Measurements from ENCODE around the gene CTSD.

The CTSD gene

GRCh38 chr11:1754376-1755150 lies 9.2 kb downstream of the CTSD start:
- no peak for DNase-seq

DNA sequence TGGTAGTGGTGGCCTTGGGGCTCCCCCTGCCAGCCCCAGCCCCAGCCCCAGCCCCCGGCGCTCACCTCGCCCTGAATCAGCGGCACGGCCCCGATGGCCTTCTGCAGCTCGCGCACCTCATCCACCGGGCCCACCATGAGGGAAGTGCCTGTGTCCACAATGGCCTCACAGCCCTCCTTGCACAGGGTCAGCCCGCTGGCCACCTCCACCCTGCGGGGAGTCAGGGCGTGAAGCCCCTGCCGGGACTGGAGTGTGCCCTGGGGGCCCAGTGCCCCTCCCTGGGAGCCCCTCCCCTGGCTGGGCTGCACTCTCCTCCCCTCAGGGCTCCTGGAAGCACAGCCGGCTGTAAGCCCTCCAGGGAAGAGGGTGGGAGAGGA lies 9.8 kb downstream of the CTSD start:
- no peak for DNase-seq

- DNase-seq = no peak
These were observed 10.3 kb downstream of the CTSD start for GRCh38 chr11:1753229-1753928.

GRCh38 chr11:1752907-1753228 lies 10.9 kb downstream of the CTSD start:
- DNase-seq = no peak

GRCh38 chr11:1751999-1752906 lies 11.5 kb downstream of the CTSD start:
- no peak for DNase-seq

DNA sequence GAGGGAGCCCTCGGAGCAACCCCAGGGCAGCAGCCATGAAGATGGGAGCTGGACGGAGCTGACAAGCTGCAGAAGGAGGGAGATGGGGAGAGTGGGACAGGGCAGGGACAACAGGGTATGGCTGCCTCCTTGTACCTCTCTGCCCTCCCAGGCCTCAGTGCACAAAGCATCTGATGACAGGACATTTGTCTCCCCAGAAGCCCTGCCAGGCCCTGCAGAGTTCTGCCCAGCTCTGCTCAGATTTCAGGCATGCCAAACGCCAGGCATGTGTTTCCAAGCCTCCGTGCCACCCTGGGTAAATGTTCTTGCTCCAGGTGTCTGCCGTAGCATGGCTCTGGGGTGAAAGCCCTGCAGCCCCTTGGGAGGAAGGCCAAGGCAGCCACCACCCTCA lies 12.2 kb downstream of the CTSD start:
- DNase-seq = no peak

DNA sequence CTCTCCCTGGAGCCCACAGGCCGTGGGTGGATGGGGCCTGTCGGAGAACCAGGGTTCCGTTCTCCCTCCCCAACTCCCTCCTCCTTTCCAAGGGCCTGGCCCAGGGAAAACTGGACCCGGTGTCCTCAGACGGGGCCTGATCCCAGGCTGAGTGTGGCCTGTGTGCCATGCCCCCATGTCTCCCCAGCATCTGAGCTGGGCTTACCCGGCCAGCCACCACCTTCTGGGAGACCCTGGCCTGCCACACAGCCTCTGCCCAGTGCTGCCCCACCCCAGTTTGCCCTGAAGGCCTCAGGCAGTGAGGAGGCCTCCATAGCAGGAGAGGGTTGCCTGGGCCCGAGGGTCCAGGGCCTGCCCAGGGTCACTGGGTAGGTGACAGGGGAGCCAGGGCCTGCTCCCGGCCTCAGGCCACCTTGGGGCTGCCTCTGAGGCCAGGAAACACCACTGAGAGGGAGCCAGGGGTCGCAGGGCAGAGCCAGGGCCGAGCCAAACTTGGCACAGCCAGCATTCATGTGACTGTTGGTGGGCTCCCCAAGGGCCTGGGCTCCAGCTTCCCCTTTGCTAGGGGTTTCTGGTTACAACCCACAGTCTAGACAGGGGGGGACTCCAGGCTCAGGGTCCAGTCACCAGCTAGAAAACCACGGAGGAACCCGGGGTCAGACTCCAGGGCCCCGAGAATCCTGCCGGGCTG lies 12.7 kb downstream of the CTSD start:
- no peak for DNase-seq

GRCh38 chr11:1750481-1750839 lies 13.3 kb downstream of the CTSD start, which contains the start of gene IFITM10:
Gene IFITM10, minus strand, starts transcription at chr11:1750595. Its CDS starts 153 bp downstream, at chr11:1750442.
- no peak for DNase-seq

- DNase-seq = no peak
These were observed 14.1 kb downstream of the CTSD start for GRCh38 chr11:1749395-1750351.

DNA sequence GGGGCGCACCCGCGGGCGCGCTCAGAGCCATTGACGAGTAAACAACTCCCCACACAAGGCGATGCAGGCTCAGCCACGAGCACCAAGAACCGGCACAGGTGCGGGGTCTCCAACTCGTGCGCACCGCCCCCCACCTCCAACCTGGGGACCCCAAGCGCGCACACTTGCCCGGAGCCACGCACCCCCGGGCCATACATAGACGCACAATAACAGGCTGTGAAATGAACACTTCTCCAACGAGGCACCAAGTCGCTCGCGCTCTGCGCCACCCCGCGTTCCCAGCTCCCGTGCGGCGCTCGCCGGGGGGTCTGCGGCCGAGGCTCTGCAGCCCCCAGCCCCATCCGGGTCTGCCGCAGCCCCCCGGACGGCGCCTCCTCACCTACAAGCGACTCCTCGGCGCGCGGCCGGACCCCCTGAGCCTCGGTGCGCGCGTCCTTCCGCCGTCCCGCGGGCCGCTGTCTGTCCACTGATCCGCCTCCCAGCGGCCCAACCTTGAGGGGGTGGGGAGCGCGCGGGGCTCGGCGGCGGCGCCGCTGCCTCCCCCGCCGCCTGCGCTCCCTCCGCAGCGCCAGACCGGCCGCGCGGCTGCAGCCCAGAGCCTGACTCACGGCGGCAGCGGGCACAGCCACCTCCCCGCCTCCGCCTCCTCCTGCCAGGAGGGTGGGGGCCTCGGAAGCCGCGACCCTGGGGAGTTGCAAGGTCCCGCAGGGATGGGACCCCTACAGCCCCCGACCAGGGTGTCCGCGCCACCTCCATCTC lies 14.9 kb downstream of the CTSD start:
- DNase-seq = no peak

- DNase-seq = no peak
These were observed 15.7 kb downstream of the CTSD start for GRCh38 chr11:1747753-1748635.

GRCh38 chr11:1746956-1747752 lies 16.6 kb downstream of the CTSD start:
- no peak for DNase-seq

DNA sequence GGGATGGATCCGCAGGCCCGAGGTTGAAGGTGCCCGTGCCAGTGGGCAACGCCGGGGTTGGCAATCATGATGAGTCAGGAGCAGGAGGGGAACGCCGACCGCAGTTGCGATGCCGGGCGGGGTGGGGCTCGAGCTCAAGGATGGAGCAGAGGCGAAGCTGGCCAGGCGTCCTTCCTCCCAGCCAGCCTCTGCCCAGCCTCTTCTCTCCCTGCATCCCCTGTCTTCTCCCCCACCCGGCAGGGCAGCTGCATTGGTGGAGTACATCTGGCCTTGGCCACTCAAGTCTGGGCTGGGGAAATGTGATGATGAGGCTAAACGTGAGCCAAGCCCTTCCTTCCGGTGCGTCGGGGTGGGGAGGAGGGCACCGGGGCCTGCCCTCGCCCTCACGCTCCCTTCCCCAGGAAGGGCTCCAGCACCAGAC lies 17.2 kb downstream of the CTSD start:
- DNase-seq = peak; percentile 25

GRCh38 chr11:1745701-1746320 lies 17.9 kb downstream of the CTSD start:
- no peak for DNase-seq

DNA sequence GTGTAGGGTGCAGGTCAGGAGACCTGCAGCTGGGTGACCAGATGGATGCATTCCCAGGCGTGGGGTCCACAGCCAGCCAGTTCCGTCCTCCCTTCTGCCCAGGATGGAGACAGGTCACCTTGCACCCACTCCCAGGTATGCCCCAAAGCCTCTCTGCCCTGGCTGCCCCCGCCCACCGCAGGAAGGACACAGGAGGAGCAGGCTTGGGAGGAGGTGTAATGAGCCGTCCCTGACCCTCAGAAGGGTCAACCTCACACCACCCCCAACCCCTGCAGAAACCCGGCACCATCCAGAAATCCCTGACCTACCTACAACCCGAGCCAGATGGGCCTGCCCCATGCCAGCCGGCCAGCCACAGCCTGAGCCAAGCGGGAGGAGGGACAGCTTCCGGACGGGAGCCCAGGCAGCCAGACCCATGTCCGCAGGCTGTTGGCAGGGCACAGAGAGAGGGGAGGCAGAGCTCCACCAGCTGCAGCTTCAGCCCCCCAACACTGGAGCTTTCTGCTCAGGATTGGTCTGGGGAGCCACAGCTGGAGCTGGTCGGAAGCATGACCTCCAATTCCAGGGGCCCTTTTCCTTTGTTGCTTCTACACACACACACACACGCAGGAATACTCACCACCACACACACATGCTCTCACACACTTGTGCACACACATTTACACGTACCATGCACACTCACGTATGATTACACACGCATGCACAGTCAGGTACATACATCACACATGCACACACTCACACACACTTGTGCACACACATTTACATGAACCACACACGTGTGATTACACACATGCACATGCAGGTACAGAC lies 18.6 kb downstream of the CTSD start:
- DNase-seq = no peak

DNA sequence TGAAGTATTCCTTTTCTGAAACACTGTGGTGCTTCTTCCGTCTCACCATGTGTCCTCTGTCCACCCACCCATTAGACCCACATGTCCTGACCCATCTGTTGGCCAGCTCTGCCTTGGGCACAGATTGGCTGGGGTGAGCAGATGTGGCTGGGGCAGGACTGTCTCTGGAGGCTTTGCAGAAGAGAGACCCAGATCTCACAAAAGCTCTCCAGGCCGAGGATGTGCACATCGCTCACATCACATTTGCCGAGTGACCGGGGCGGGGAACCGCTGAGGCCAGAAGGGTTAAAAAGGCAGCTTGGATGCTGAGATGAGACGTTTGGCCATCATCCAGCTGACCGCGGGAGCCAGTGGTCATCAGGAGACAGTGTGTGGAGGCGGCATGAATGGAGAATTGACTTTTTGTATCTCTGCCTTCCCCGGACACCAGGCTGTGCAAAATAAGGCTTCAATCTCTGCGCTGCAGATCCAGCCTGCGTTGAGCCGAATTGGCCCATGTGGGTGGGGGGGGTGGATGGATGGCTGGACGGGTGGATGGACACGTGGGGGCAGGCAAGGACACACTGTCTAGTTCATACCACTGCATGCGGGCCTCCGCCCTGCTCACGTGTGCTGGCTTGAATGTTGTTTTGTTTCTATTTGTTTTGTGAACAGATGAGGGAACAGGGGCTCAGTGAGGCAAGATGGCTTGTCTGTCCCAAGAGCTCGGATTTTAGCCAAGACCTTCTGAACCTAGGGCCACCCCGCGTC lies 19.4 kb downstream of the CTSD start:
- DNase-seq = no peak

- DNase-seq = no peak
These were observed 20.1 kb downstream of the CTSD start for GRCh38 chr11:1743585-1744136.
